ENCODE data around the gene CXCL8. TPM values are rescaled to one million over a fixed set of nuclear protein-coding genes. Genes with fewer than 3 reads are reported as not detected.
"Not testable (repeated sequence)": the region's sequence is repeated elsewhere in the genome, so short reads cannot be mapped to it uniquely, and the experiment has no call there.

CXCL8 gene
- total RNA-seq, 1 donor from 2014 or later, result 0.30 TPM

DNA sequence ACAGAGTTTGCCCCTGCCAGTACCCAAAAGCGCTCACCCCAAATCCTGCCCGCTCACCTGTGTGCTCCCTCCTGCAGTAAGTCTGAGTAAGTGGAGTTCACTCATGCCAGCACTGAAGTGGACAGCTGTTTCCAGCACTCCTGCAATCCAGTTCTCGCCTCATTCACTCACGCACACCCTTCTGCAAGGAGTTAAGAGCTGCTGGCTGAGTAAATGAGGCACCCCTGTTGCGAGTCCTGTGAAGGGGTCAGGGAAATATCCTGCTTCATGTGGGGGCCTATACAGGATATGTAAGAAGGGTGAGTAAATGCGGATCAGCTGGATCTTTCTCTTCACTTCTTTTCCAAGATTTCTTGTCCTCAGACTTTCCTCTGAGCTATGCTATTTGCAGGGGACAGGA is 23.5 kb downstream of the CXCL8 start:
- no peaks in the 10 kb centered on the region for H3K9me3 ChIP-seq (replicated peaks)
- intact Hi-C loops (cut with micrococcal nuclease), result no loop called here
- DNase-seq, result no peak
- no peak overlapping the region for H3K27ac ChIP-seq (replicated peaks)
- no peak overlapping the region for H3K4me3 ChIP-seq
- H3K36me3 ChIP-seq, result no peaks in the 10 kb centered on the region
- no peaks in the 10 kb centered on the region for H3K27me3 ChIP-seq (ENCODE audit: low read depth)
- H3K4me1 ChIP-seq, result no peaks in the 10 kb centered on the region
- TF ChIP-seq, protein P1, sequence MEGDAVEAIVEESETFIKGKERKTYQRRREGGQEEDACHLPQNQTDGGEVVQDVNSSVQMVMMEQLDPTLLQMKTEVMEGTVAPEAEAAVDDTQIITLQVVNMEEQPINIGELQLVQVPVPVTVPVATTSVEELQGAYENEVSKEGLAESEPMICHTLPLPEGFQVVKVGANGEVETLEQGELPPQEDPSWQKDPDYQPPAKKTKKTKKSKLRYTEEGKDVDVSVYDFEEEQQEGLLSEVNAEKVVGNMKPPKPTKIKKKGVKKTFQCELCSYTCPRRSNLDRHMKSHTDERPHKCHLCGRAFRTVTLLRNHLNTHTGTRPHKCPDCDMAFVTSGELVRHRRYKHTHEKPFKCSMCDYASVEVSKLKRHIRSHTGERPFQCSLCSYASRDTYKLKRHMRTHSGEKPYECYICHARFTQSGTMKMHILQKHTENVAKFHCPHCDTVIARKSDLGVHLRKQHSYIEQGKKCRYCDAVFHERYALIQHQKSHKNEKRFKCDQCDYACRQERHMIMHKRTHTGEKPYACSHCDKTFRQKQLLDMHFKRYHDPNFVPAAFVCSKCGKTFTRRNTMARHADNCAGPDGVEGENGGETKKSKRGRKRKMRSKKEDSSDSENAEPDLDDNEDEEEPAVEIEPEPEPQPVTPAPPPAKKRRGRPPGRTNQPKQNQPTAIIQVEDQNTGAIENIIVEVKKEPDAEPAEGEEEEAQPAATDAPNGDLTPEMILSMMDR (IDR thresholded peaks at IDR 0.05; ENCODE audit: borderline replicate concordance), result no peak

DNA sequence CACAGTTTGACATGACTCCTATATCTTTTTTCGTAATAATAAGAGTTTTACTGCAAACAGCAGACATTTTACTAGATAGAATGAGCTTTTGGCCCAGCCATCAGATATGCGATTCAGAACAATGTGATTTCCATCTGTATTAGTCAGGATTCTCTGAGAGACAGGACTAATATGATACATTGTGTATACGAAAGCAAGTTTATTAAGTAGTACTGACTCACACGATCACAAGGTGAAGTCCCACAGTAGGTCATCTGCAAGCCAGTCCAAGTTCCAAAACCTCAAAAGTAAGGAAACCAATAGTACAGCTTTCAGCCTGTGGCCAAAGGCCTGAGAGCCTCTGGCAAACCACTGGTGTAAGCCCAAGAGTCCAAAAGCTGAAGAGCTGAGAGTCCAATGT is 24.1 kb downstream of the CXCL8 start:
- DNase-seq, result no peak
- Histone ChIP-seq H3K9me3 (replicated peaks) (no peaks in the 10 kb centered on the region), H3K27me3 (ENCODE audit: low read depth) (no peaks in the 10 kb centered on the region), H3K4me3 (no peak overlapping the region), H3K4me1 (no peaks in the 10 kb centered on the region), H3K36me3 (no peaks in the 10 kb centered on the region), H3K27ac (replicated peaks) (no peak overlapping the region)
- TF ChIP-seq, protein P1 (IDR thresholded peaks at IDR 0.05; ENCODE audit: borderline replicate concordance), result no peak
- intact Hi-C loops (cut with micrococcal nuclease), result no loop called here

GRCh38 chr4:73765296-73765695 is 24.9 kb downstream of the CXCL8 start:
- H3K4me1 ChIP-seq, result no peaks in the 10 kb centered on the region
- H3K36me3 ChIP-seq, result no peaks in the 10 kb centered on the region
- no peak overlapping the region for H3K27ac ChIP-seq (replicated peaks)
- no peaks in the 10 kb centered on the region for H3K9me3 ChIP-seq (replicated peaks)
- no peaks in the 10 kb centered on the region for H3K27me3 ChIP-seq (ENCODE audit: low read depth)
- no peak for DNase-seq
- TF ChIP-seq, protein P1 (IDR thresholded peaks at IDR 0.05; ENCODE audit: borderline replicate concordance), result no peak
- no peak overlapping the region for H3K4me3 ChIP-seq
- intact Hi-C loops (cut with micrococcal nuclease), result no loop called here

GRCh38 chr4:73770917-73771316 is 30.5 kb downstream of the CXCL8 start:
- intact Hi-C loops (cut with micrococcal nuclease), result no loop called here
- no peak overlapping the region for H3K4me3 ChIP-seq
- H3K27ac ChIP-seq (replicated peaks), result no peak overlapping the region
- H3K36me3 ChIP-seq, result no peaks in the 10 kb centered on the region
- DNase-seq, result no peak
- no peaks in the 10 kb centered on the region for H3K27me3 ChIP-seq (ENCODE audit: low read depth)
- H3K4me1 ChIP-seq, result peaks cover 4% of the 10 kb centered on the region
- no peaks in the 10 kb centered on the region for H3K9me3 ChIP-seq (replicated peaks)
- TF ChIP-seq, protein P1 (IDR thresholded peaks at IDR 0.05; ENCODE audit: borderline replicate concordance), result no peak

DNA sequence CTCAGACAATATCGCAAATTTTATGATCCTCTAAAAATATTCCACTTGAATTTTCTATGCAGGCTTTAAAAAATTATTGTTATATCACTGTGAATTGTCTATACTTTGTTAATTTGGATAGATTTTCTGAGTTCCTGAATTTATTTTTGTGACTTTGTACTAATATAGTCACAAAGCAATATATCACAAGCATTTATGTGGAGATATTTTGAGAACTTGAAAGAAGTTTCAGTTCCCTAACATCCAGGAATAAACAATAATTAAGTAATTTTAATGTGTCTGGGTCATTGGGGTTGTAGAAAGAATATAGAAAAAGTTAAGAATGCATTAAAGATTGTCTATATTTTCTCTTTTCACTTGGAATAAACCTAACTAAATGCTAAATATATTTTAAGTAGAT is 32.0 kb downstream of the CXCL8 start:
- no peaks in the 10 kb centered on the region for H3K36me3 ChIP-seq
- intact Hi-C loops (cut with micrococcal nuclease), result no loop called here

DNA sequence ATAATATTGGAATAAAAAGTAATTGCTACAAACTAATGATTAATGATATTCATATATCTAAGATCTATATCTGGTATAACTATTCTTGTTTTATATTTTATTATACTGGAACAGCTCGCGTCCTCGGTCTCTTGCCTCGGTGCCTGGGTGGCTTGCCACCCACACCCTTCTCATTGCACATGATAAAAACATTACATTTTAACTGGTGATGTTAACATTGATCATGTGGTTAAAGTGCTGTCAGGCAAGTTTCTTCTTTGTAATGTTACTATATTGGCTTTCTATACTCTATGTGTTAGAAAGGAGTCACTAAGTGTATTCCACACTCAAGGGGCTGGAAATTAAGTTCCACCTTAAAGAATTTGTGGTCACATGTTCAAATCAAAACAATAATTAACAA is 34.0 kb downstream of the CXCL8 start:
- H3K27ac ChIP-seq (replicated peaks); H3K4me3 ChIP-seq; DNase-seq; intact Hi-C loops (cut with micrococcal nuclease); H3K27me3 ChIP-seq (ENCODE audit: low read depth); H3K36me3 ChIP-seq; H3K9me3 ChIP-seq (replicated peaks): not testable (repeated sequence)
- H3K4me1 ChIP-seq, result peaks cover 16% of the 10 kb centered on the region

More for the DNA sequence above, 32.0 kb downstream of the CXCL8 start:
- TF ChIP-seq, protein P1 (IDR thresholded peaks at IDR 0.05; ENCODE audit: borderline replicate concordance), result no peak
- H3K4me3 ChIP-seq, result no peak overlapping the region
- DNase-seq, result no peak
- no peaks in the 10 kb centered on the region for H3K27me3 ChIP-seq (ENCODE audit: low read depth)
- peaks cover 16% of the 10 kb centered on the region for H3K4me1 ChIP-seq
- H3K9me3 ChIP-seq (replicated peaks), result no peaks in the 10 kb centered on the region
- no peak overlapping the region for H3K27ac ChIP-seq (replicated peaks)
